Subcutaneous adipose tissue (tissue), 4 donors: ENCODE data around the gene ZDHHC24. TPM values are rescaled to one million over a fixed set of nuclear protein-coding genes. Genes with fewer than 3 reads are reported as not detected.

Experiments
- CTCF ChIP-seq: fragments of 450-650 bp; IDR thresholded peaks from one replicate; pipeline ENCODE4 v1.5.1; 2016; ENCODE audit warnings: low read depth, mild to moderate bottlenecking, control low read depth, antibody characterized with exemption, moderate library complexity
- total RNA-seq, 4 donors: library from RNA; depleted of rRNA; stranded (reverse); fragments of >200 nt; gene quantifications; one replicate each; pipeline ENCODE4 v1.1.0, GENCODE V29; 2016

ZDHHC24 gene
- total RNA-seq, 4 donors from 2014 or later: 4.4 to 16.4 (median 12.5) TPM

DNA sequence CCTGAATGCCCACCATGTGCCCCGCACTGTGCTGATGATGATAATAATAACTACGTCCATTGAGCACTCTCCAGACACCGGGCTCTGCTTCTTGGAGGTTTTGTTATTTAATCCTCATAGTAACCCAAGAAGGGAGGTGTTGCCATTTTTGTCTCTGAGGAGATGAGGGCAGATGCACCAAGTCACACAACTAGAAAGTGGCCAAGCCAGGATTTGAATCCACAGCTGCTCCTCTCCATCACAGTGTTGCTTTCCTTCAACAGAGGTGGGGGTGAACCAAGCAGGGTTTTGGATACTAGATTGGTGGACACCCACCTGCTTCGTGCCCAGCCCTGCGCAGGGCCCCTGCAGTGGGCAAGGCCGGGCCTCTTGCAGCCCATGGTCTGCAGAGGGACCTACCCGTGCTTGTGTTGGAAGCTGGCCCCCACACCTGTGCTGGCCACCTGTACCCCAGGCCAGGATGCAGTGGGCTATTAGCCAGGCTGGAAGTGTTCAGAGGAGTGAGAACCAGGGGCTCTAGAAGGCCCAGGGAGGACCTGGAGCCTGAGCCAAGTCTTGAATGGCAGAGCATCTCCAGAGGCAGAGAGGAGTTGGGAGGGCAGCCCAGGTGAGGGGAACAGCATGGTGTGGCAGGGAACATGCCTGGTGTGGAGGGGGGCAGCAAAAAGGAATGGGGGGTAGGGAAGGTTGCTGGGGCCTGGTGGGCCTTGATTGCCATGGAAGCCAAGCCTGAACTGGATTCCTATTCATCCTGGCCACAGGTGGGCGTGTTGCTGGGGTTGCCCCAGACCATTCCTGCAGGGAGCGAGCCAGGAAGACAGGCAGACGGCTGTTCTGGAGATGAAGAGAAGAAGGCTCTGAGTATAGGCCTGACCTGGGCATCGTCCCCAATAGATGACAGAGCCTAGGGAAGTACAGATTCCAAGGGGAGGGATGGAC is 68.3 kb downstream of the ZDHHC24 start:
- TF ChIP-seq CTCF: no peak

DNA sequence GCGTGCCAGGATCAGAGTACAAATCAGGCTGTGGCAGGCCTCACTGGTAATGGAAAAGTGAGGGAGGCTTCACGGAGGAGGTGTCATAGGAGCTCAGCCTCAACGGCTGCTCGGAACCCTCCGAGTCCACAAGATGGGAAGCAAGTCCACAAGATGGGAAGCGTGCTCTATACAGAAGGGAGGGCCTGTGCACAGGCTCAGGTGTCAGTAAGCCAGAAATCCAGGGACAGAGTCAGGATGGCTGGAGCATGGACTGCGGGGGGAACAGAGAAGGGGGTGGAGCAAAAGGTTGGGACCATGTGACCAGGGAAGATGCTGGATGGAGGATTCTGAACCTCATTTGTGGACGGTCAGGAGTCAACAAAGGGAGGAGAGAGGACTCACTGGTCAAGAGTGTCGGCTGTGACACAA is 69.0 kb downstream of the ZDHHC24 start:
- no peak for TF ChIP-seq CTCF

DNA sequence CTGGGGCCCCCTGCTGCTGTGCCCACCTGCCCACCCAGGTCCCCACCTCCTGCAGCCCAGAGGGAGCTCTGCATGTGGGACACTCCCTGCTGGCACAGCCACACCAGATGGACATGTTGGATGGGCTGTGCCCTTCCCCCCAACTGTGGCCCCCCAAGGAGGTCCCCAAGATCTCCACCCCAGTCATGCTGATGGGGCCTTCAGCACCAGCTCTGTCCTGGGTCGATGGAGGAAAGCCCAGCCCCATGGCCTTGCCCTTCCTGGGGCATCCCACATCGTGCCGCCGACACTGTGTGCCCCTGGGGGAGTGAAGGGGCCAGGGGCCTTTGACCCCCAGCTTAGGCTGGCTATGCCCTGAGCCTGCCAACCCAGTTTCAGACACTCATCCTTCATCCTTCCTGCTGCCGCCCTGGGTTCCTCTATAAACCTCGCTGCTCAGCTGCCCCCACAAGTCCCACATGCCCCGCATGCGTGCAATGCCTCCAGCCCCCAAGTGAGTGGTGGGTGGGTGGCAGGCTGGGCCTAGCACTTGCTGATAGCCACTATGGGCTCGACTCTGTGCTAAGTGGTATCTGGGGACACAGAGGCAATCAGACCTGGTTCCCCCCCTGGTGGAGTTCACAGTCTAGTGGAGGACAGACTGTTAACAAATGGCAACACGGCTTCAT is 69.5 kb downstream of the ZDHHC24 start:
- TF ChIP-seq CTCF: no peak

DNA sequence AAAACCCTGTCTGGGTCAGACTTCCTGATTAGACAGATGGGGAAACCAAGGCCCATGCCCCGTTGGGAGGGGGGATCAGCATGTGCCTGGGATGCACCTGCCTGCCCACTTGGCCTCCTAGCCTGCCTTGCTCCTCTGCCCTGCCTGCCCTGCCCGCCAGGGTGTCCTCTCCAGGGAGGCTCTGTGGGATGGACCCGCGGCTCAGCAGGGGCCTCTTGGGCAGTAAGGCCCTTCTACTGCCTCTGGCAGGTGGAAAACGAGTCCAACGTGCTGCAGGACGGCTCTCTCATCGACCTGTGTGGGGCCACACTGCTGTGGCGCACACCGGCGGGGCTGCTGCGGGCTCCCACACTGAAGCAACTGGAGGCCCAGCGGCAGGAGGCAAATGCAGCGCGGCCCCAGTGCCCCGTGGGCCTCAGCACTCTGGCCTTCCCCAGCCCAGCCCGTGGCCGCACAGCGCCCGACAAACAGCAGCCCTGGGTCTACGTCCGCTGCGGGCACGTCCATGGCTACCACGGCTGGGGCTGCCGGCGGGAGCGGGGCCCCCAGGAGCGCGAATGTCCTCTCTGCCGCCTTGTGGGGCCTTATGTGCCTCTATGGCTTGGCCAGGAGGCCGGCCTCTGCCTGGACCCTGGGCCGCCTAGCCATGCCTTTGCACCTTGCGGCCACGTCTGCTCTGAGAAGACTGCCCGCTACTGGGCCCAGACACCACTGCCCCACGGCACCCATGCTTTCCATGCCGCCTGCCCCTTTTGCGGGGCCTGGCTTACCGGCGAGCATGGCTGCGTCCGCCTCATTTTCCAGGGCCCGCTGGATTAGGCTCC is 70.3 kb downstream of the ZDHHC24 start:
- TF ChIP-seq CTCF: no peak

DNA sequence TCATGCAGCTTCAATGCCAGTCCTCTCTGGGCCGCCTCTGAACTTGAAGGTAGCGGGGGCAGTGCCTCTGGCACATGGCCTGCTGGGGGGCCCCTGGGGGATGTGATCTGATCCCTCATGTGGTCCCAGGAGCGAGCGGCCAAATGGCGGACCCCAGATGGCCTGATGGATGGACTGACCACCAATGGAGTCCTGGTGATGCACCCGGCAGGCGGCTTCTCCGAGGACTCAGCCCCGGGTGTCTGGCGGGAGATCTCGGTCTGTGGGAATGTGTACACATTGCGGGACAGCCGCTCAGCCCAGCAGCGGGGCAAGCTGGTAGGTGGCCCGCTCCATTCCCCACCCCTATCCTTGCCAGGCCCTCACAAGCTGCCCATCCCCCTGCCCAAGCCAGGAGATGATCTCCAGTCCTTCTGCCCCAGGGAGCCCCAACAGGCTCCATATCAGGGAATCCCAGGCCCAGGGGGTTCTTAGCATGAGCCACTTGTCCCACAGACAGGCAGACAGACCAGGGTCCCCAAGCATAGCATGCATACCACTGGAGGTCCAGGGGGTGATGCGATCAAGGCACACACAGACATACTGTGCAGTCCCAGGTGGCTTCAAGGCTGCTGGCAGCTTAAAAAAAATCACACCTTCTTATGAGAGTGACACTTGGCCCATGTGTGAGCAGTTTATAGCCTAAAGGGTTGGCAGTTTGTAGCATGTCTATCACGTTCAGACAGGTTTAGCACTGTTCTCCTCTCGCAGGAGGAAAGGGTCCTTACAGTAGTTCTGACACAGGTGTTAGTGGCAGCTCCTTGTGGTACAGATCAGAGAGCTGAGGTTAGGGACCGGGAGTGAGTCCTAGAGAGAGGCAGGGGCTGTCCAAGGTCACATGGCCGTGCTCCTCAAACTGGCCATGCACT is 72.0 kb downstream of the ZDHHC24 start:
- no peak for TF ChIP-seq CTCF

- TF ChIP-seq CTCF: no peak
Observed at GRCh38 chr11:66473167-66473566, 72.7 kb downstream of the ZDHHC24 start.
